Stimulated activated naive CD8-positive, alpha-beta T cell treated with anti-CD3 and anti-CD28 coated beads, Interleukin-15, amount 100 ng/mL, for 72 hours (primary cell): Measurements from ENCODE around the gene RRP8.

Experiments used
- ATAC-seq: fragments of 150-1000 bp; cut with Tn5 transposase; 2 replicates; pipeline ENCODE4 v1.10.0; 2021; ENCODE audit warnings: mild to moderate bottlenecking, moderate library complexity
- DNase-seq, 2 donors: peaks; one replicate each; pipeline ENCODE4 v3.0.0; 2021 to 2022
- H3K27ac Mint-ChIP-seq, 2 donors: one replicate each; pipeline ENCODE4 v1.8.0; 2022; ENCODE audit warnings: mild to moderate bottlenecking in 2 of 2, mixed read lengths in 2 of 2, moderate library complexity in 2 of 2
- H3K27me3 Mint-ChIP-seq: one replicate; pipeline ENCODE4 v1.8.0; 2022; ENCODE audit warnings: mixed read lengths
- H3K4me1 Mint-ChIP-seq: one replicate; pipeline ENCODE4 v1.8.0; 2022; ENCODE audit warnings: mild to moderate bottlenecking, mixed read lengths
- H3K4me3 Mint-ChIP-seq, 2 donors: one replicate each; pipeline ENCODE4 v1.8.0; 2022; ENCODE audit warnings: mild to moderate bottlenecking in 2 of 2, mixed read lengths in 2 of 2, moderate library complexity in 1 of 2
- H3K9me3 Mint-ChIP-seq, 2 donors: one replicate each; pipeline ENCODE4 v1.8.0; 2022; ENCODE audit warnings: mixed read lengths in 2 of 2

Gene RRP8

GRCh38 chr11:6612213-6613041 lies 9.0 kb upstream of the RRP8 start, which contains the start of gene TAF10:
Gene TAF10, minus strand, starts transcription at chr11:6612216. Its CDS starts 27 bp downstream, at chr11:6612189.
- Mint-ChIP-seq H3K4me3 (peak within 1 kb of the TSS; percentile 88 to 96), H3K27me3 (no peaks in the 10 kb centered on the region), H3K27ac (peak within 1 kb of the TSS; percentile 95 to 96), H3K4me1 (peaks cover 36% of the 10 kb centered on the region), H3K9me3 (no peaks in the 10 kb centered on the region)
- ATAC-seq (peak; percentile 91), DNase-seq (peak; percentile 93 to 95)

- DNase-seq (no peak), ATAC-seq (no peak)
- Mint-ChIP-seq H3K4me3 (peak overlapping the region; percentile 88 to 96), H3K27me3 (no peaks in the 10 kb centered on the region), H3K9me3 (no peaks in the 10 kb centered on the region), H3K4me1 (peaks cover 40% of the 10 kb centered on the region), H3K27ac (no peak overlapping the region)
Observed at GRCh38 chr11:6611963-6612212, 8.5 kb upstream of the RRP8 start.

GRCh38 chr11:6611092-6611962 lies 7.9 kb upstream of the RRP8 start:
- Mint-ChIP-seq H3K9me3 (no peaks in the 10 kb centered on the region), H3K27me3 (no peaks in the 10 kb centered on the region), H3K27ac (peak overlapping the region; percentile 95 to 96), H3K4me1 (peaks cover 40% of the 10 kb centered on the region), H3K4me3 (peak overlapping the region; percentile 88 to 96)
- DNase-seq (peak in 1 of 2 donors; percentile 18), ATAC-seq (peak; percentile 44)

- peaks cover 40% of the 10 kb centered on the region for H3K4me1 Mint-ChIP-seq
- ATAC-seq, result no peak
- H3K27ac Mint-ChIP-seq, result peak overlapping the region in 1 of 2 donors; percentile 16
- peak overlapping the region; percentile 88 to 96 for H3K4me3 Mint-ChIP-seq
- no peaks in the 10 kb centered on the region for H3K9me3 Mint-ChIP-seq
- H3K27me3 Mint-ChIP-seq, result no peaks in the 10 kb centered on the region
- peak in 1 of 2 donors; percentile 11 for DNase-seq
Observed at GRCh38 chr11:6610591-6610990, 7.2 kb upstream of the RRP8 start.

GRCh38 chr11:6609502-6610015 lies 6.1 kb upstream of the RRP8 start:
- no peak for DNase-seq
- no peak overlapping the region for H3K4me3 Mint-ChIP-seq
- ATAC-seq, result no peak
- H3K9me3 Mint-ChIP-seq, result no peaks in the 10 kb centered on the region
- H3K27ac Mint-ChIP-seq, result peak overlapping the region in 1 of 2 donors; percentile 36
- H3K4me1 Mint-ChIP-seq, result peaks cover 40% of the 10 kb centered on the region
- H3K27me3 Mint-ChIP-seq, result no peaks in the 10 kb centered on the region

- H3K27ac Mint-ChIP-seq, result no peak overlapping the region
- peak in 1 of 2 donors; percentile 7 for DNase-seq
Observed at GRCh38 chr11:6608726-6609501, 5.5 kb upstream of the RRP8 start.

GRCh38 chr11:6608011-6608410 lies 4.6 kb upstream of the RRP8 start:
- H3K4me3 Mint-ChIP-seq, result no peak overlapping the region
- H3K27me3 Mint-ChIP-seq, result no peaks in the 10 kb centered on the region
- no peak for DNase-seq
- no peaks in the 10 kb centered on the region for H3K9me3 Mint-ChIP-seq
- ATAC-seq, result no peak
- H3K27ac Mint-ChIP-seq, result no peak overlapping the region
- H3K4me1 Mint-ChIP-seq, result peaks cover 40% of the 10 kb centered on the region

More at GRCh38 chr11:6608726-6609501, 5.5 kb upstream of the RRP8 start:
- Mint-ChIP-seq H3K9me3 (no peaks in the 10 kb centered on the region), H3K27me3 (no peaks in the 10 kb centered on the region), H3K4me3 (no peak overlapping the region), H3K4me1 (peaks cover 40% of the 10 kb centered on the region)
- no peak for ATAC-seq

GRCh38 chr11:6607190-6607795 lies 3.9 kb upstream of the RRP8 start:
- no peak for DNase-seq
- no peaks in the 10 kb centered on the region for H3K9me3 Mint-ChIP-seq
- H3K27ac Mint-ChIP-seq, result peak overlapping the region in 1 of 2 donors; percentile 41
- no peaks in the 10 kb centered on the region for H3K27me3 Mint-ChIP-seq
- no peak for ATAC-seq
- peaks cover 40% of the 10 kb centered on the region for H3K4me1 Mint-ChIP-seq
- H3K4me3 Mint-ChIP-seq, result peak overlapping the region in 1 of 2 donors; percentile 6

GRCh38 chr11:6606471-6607189 lies 3.2 kb upstream of the RRP8 start:
- Mint-ChIP-seq H3K27ac (peak overlapping the region; percentile 89 to 94), H3K4me1 (peaks cover 40% of the 10 kb centered on the region), H3K27me3 (no peaks in the 10 kb centered on the region), H3K9me3 (no peaks in the 10 kb centered on the region), H3K4me3 (no peak overlapping the region)
- peak; percentile 45 for ATAC-seq
- peak; percentile 40 to 77 for DNase-seq

GRCh38 chr11:6604790-6605189 lies 1.4 kb upstream of the RRP8 start:
- no peaks in the 10 kb centered on the region for H3K9me3 Mint-ChIP-seq
- H3K4me3 Mint-ChIP-seq, result no peak overlapping the region

GRCh38 chr11:6604081-6604626 lies 738 bp upstream of the RRP8 start:
- Mint-ChIP-seq H3K4me1 (peaks cover 23% of the 10 kb centered on the region), H3K9me3 (no peaks in the 10 kb centered on the region), H3K4me3 (no peak overlapping the region), H3K27ac (no peak overlapping the region), H3K27me3 (no peaks in the 10 kb centered on the region)
- ATAC-seq (peak; percentile 76), DNase-seq (peak; percentile 54 to 69)

More at GRCh38 chr11:6604790-6605189, 1.4 kb upstream of the RRP8 start:
- Mint-ChIP-seq H3K27me3 (no peaks in the 10 kb centered on the region), H3K27ac (no peak overlapping the region), H3K4me1 (peaks cover 24% of the 10 kb centered on the region)
- ATAC-seq (no peak), DNase-seq (no peak)

GRCh38 chr11:6602096-6602940 lies 1.1 kb downstream of the RRP8 start:
- Mint-ChIP-seq H3K27ac (no peak overlapping the region), H3K4me1 (peaks cover 14% of the 10 kb centered on the region), H3K27me3 (no peaks in the 10 kb centered on the region), H3K9me3 (no peaks in the 10 kb centered on the region), H3K4me3 (no peak overlapping the region)
- ATAC-seq (no peak), DNase-seq (no peak)

GRCh38 chr11:6601041-6601461 lies 2.4 kb downstream of the RRP8 start:
- DNase-seq, result no peak
- Mint-ChIP-seq H3K27me3 (no peaks in the 10 kb centered on the region), H3K27ac (peak overlapping the region in 1 of 2 donors; percentile 72), H3K4me3 (no peak overlapping the region), H3K4me1 (peaks cover 15% of the 10 kb centered on the region), H3K9me3 (no peaks in the 10 kb centered on the region)
- ATAC-seq, result no peak
